ENCODE measurements around the gene PGAM2. TPM values are rescaled to one million over a fixed set of nuclear protein-coding genes. Genes with fewer than 3 reads are reported as not detected.
A peak's percentile ranks its signal among the peaks of the same experiment; 100 is the strongest.

PGAM2 gene
- total RNA-seq = under 1 TPM in 5 of 6 donors, not detected in 1; 0.49 to 0.73 (median 0.59) TPM
- polyA plus RNA-seq = 1 to 10 TPM; 3.3 to 6.7 TPM

- Histone ChIP-seq H3K27ac (no peak within 1 kb of the TSS), H3K27me3 (no peaks in the 10 kb centered on the region), H3K4me1 (peaks cover 0 to 13% (median 9%) of the 10 kb centered on the region in 3 donors), H3K4me3 (no peak within 1 kb of the TSS), H3K36me3 (peaks cover 0 to 5% (median under 1%) of the 10 kb centered on the region in 3 donors), H3K9me3 (no peaks in the 10 kb centered on the region)
- ATAC-seq (peak; percentile 29 to 51 (median 34)), DNase-seq (peak in 3 of 6 donors; percentile 60 to 78 (median 60)), FAIRE-seq (no peak)
- TF ChIP-seq CTCF (IDR thresholded peaks at IDR 0.05) = no peak
- intact Hi-C loops (cut with DNase I) = no loop called here
- WGBS, 2 donors = 22 to 27% methylated on average over 14 of the region's 14 CpGs
Observed at GRCh38 chr7:44065431-44066110, at the start of gene PGAM2. Gene PGAM2 (minus strand): TSS chr7:44065567. CDS start chr7:44065529, 38 bp downstream.

- peaks cover 0 to 9% (median 0%) of the 10 kb centered on the region in 3 donors for H3K36me3 ChIP-seq
- no peaks in the 10 kb centered on the region for H3K9me3 ChIP-seq
- no peak overlapping the region for H3K4me3 ChIP-seq
- ATAC-seq (peak; percentile 31 to 88 (median 52)), FAIRE-seq (no peak), DNase-seq (peak in 5 of 6 donors; percentile 29 to 60 (median 54))
- intact Hi-C loops (cut with DNase I) = no loop called here
- no peaks in the 10 kb centered on the region for H3K27me3 ChIP-seq
- no peak overlapping the region for H3K27ac ChIP-seq
- H3K4me1 ChIP-seq = no peaks in the 10 kb centered on the region
- no peak for TF ChIP-seq CTCF (IDR thresholded peaks at IDR 0.05)
- WGBS, 2 donors = 74 to 77% methylated on average over 12 of the region's 12 CpGs
Observed at GRCh38 chr7:44114586-44115310, 49.4 kb upstream of the PGAM2 start.

GRCh38 chr7:44113764-44114354 is 48.5 kb upstream of the PGAM2 start:
- peak in 1 of 6 donors; percentile 67 for DNase-seq
- H3K9me3 ChIP-seq = no peaks in the 10 kb centered on the region
- TF ChIP-seq CTCF (IDR thresholded peaks at IDR 0.05) = no peak
- H3K4me3 ChIP-seq = no peak overlapping the region
- WGBS, 2 donors = 90 to 92% methylated on average over 24 of the region's 24 CpGs
- H3K4me1 ChIP-seq = no peaks in the 10 kb centered on the region
- H3K27me3 ChIP-seq = no peaks in the 10 kb centered on the region
- FAIRE-seq = no peak
- H3K27ac ChIP-seq = no peak overlapping the region
- intact Hi-C loops (cut with DNase I) = no loop called here
- H3K36me3 ChIP-seq = peaks cover 0 to 9% (median 0%) of the 10 kb centered on the region in 3 donors
- ATAC-seq = no peak

DNA sequence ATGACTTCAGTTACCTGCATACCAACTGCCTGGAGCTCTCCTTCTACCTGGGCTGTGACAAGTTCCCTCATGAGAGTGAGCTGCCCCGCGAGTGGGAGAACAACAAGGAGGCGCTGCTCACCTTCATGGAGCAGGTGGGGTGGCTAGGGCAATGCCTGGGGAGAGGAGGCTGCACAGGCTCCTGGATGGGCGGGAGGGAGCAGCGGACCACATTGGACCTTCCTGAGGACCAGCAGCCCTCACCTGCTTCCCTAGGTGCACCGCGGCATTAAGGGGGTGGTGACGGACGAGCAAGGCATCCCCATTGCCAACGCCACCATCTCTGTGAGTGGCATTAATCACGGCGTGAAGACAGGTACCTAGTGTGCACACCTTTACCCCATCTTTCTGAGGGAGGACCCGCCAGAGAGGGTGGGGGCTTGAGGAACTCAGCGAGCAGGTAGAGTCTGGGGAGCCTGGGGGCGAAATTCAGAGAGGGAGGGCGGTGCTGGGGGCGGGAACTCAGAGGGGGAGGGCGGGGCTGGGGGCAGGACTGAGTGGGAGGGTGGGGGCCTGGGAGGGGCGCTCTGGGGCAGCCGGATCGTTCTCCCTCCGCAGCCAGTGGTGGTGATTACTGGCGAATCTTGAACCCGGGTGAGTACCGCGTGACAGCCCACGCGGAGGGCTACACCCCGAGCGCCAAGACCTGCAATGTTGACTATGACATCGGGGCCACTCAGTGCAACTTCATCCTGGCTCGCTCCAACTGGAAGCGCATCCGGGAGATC is 47.8 kb upstream of the PGAM2 start:
- DNase-seq = peak in 2 of 6 donors; percentile 29 to 58

More for the DNA sequence above, 47.8 kb upstream of the PGAM2 start:
- intact Hi-C loops (cut with DNase I) = no loop called here
- Histone ChIP-seq H3K9me3 (no peaks in the 10 kb centered on the region), H3K4me1 (no peaks in the 10 kb centered on the region), H3K36me3 (peaks cover 0 to 9% (median 0%) of the 10 kb centered on the region in 3 donors), H3K27me3 (no peaks in the 10 kb centered on the region), H3K4me3 (no peak overlapping the region), H3K27ac (no peak overlapping the region)
- FAIRE-seq (no peak), ATAC-seq (peak in 2 of 4 donors; percentile 15 to 43)
- WGBS, 2 donors = 67 to 77% methylated on average over 31 to 34 of the region's 34 CpGs
- no peak for TF ChIP-seq CTCF (IDR thresholded peaks at IDR 0.05)

Measured in pancreas (tissue), 10 donors.